PC-9 (cell line): ENCODE results near the gene TOM1L2.

ENCODE experiments used
- CTCF ChIP-seq: fragments of 200-600 bp; sonication (generic); conservative IDR thresholded peaks from 2 replicates; pipeline ENCODE4 v1.6.1; 2017; ENCODE audit warnings: mixed run types, antibody characterized with exemption, mild to moderate bottlenecking, moderate library complexity
- EZH2 ChIP-seq: fragments of 200-600 bp; sonication (generic); IDR thresholded peaks from 2 replicates; pipeline ENCODE4 v1.8.0; 2017; ENCODE audit warnings: antibody characterized with exemption, low read depth

GRCh38 chr17:17987187-17987896 lies 15.1 kb upstream of the TOM1L2 start:
- TF ChIP-seq CTCF (no peak), EZH2 (no peak)
